NCI-H82 treated with DMSO at 0.1 percent for 48 hours (cell line): ENCODE measurements around the gene FZD8.

Experiments used
- DNase-seq: peaks from one replicate; lab custom pipeline; 2025; ENCODE audit not compliant: unreplicated experiment; lab: John Stamatoyannopoulos, UW

The FZD8 gene

DNA sequence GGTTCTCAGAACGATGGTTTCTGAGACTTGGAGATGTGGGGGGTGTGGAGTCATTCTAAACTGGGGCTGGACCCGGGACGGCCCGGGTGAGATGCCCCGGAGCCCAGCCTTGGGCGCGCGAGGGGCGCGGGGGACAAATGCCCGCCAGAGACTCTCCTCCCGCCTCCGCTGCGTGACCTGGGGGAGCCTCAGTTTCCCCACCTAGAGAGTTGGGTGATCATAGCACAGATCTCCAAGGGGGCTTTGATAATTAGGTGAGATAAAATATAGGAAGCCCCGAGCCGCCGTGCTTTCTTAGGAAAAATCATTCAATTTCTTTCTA is 658 bp upstream of the FZD8 start:
- DNase-seq, result no peak

DNA sequence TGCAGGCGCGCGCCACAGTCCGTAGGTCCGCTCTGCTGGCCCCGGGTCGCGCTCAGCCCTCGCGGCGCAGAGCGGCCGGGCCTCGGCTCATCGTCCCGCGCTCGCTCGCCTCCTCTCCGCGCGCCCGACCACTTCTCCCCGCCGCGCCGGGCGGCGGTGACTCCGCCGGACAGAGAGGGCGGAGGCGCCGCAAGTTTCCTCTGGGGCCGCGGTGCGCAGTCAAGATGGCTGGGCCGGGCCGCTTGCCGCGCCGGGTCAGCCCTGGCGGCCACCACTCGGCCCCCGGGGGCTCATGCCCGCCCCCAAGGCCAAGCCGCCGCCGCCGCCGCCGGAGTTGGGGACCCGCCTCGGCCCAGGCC is 441 bp downstream of the FZD8 start:
- DNase-seq, result no peak

DNA sequence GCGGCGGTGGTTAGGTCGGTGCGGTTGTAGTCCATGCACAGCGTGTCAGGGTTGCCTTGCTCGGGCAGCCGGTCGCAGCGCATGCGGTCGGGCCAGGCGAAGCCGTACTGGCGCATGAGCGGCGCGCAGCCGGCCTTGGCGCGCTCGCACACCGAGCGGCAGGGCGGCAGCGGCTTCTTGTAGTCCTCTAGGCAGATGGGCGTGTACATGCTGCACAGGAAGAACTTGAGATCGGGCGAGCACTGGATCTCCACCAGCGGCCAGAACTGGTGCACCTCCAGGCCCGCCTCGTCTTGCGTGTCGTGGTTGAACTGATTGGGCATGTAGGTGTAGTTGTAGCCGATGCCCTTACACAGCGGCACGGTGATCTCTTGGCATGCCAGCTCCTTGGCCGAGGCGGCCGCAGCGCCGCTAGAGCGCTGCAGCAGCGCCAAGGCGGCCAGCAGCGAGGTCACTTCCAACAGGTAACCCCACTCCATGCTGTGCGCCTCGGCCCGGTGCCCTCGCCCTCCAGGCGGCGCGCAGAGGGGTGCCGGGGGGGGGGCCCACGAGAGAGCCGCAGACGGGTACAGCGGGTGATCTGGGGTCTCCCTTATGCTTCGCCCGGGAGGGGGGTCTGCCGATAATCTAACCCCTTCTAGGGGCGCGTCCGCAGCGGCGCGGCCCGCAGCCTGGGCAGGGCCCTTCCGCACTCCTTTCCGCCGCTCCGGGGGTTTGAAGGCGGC is 983 bp downstream of the FZD8 start:
- peak; percentile 2 for DNase-seq

DNA sequence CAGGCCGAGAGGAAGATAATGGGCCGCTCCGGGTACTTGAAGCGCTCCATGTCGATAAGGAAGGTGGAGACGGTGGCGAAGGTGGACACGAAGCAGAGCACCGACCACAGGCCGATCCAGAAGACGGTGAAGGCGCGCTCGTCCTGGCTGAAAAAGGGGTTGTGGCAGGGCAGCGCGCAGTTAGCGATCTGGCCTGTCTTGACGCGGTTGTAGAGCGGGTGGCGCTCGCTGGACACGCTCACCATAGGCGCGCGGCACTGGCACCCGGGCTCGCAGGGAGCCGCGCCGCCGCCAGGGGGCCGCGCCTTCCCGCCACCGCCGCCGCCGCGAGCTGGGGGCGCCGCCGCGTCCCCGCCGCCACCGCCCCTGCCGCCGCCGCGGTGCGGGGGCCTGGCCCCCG is 1.6 kb downstream of the FZD8 start:
- no peak for DNase-seq

DNA sequence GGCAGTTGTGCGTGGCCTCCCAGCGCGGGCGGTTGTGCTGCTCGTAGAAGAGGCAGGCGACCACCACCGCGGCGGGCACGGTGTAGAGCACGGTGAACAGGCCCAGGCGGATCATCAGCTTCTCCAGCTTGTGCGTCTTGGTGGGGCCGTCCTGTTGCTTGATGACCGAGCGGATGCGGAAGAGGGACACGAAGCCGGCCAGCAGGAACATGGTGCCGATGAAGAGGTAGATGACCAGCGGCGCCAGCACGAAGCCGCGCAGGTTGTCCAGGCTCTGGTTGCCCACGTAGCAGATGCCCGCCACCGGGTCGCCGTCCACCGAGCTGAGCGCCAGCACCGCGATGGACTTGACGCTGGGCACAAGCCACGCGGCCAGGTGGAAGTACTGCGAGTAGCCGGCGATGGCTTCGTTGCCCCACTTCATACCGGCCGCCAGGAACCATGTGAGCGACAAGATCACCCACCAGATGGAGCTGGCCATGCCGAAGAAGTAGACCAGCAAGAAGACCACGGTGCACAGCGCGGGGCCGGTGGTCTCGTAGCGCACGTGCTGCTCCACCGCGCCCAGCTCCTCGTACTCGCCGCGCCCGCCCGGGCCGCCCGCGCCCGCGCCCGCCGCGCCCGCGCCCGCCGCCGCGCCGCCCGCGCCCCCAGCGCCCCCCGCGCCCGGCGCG is 2.2 kb downstream of the FZD8 start:
- no peak for DNase-seq

DNA sequence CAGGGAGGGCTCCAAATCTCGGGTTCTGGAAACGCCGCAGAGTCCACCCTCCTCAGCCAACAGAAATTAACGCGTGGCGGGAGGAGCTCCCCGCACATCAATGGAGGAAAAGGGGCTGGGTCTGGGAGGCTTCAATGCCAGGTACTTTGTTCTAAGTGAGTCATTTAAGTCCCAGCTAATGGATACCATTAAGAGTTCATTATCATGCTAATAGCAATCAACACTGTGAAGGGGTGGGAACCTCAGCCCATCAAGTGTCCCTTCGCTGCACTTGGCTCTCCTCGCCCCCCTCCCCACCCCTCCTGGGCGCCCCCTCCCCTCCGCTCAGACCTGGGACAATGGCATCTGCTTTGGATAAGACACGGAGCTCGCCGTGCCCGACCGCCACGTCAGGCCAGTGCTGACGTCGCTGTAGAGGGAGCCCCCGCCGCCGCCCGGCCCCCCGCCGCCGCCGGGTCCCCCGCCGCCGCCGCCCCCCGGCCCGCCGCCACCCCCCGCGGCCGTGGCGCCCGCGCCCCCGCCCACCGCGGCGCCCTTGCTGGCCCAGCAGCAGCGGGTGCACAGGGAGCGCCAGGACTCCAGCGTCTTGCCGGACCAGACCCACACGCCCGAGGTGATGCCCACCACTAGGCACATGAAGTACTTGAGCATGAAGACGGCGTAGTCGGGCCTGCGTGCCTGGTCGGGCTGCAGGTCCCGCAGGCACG is 2.9 kb downstream of the FZD8 start:
- DNase-seq, result no peak

DNA sequence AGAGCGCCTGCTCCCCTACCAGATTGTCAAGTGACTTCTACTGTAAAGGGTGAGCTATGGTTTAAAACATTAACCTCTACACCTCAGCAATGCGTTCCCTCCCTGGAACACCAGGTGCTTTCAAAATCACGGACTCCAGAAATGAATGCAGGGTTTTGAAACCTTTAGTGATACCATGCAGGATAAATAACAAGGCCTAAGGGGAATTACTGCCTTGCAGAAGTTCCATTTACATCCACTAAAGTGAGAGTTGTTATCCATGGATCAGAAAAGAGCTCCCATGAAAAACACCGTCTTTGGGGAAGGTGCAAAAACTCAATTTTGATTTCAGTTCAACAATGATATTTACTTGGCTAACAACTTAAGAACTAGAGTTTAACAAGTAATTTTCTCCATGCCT is 4.0 kb downstream of the FZD8 start:
- no peak for DNase-seq

DNA sequence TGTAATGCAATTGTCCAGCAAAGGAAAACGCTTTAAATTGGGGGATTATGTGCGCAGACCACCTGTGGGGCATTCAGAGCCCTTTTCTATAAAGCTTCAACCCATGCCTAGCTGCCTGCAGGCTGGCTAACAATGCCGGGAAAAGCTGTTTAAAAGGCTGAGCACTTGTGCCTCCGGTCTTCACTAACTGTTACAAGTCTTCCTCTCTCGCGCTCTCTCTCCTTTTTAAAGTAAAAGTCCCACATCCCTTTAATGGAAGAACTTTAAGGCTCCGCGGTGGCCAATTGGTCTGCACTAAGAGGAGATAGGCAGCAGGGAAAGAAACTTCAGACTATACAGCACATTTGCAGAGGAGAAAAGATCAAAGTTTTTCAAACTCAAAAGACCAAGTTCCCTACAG is 4.6 kb downstream of the FZD8 start:
- no peak for DNase-seq

DNA sequence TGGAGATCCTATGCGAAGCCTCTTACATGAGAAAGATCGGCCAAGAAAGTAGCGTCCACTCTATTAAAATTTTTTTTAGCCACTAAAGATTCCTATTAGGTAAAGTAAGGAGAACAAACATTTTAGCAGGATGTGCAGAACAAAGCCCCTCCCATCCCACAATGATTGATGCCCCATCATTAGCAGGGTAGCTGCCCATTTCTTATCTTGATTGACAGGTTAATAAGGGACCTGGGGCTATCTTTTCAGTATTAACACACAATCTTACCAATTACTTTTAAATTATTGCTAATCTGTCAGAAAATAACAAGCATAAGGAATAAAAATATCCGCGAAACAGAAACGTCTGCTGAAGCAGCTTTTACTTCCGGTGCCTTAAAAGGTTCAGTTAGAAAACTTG is 5.1 kb downstream of the FZD8 start:
- no peak for DNase-seq

DNA sequence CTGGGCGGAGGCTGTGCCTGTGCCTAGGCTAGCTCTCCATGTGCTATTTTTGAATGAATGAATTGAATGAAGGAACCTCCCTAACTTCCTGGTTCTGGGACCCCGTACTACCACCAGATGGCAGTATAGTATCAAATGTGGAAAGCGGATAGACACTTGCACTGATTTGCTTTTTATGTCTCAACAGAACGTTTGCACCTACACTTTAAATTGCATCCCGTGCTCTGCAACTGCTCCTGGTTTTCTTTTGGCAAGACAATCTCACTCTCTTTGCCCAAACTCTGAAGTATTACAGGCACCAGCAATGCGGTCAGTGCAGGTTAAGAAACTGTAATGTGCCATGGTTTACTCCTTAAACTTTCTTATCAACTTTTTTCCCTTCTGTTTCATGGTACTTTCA is 6.5 kb downstream of the FZD8 start:
- DNase-seq, result peak; percentile 47

DNA sequence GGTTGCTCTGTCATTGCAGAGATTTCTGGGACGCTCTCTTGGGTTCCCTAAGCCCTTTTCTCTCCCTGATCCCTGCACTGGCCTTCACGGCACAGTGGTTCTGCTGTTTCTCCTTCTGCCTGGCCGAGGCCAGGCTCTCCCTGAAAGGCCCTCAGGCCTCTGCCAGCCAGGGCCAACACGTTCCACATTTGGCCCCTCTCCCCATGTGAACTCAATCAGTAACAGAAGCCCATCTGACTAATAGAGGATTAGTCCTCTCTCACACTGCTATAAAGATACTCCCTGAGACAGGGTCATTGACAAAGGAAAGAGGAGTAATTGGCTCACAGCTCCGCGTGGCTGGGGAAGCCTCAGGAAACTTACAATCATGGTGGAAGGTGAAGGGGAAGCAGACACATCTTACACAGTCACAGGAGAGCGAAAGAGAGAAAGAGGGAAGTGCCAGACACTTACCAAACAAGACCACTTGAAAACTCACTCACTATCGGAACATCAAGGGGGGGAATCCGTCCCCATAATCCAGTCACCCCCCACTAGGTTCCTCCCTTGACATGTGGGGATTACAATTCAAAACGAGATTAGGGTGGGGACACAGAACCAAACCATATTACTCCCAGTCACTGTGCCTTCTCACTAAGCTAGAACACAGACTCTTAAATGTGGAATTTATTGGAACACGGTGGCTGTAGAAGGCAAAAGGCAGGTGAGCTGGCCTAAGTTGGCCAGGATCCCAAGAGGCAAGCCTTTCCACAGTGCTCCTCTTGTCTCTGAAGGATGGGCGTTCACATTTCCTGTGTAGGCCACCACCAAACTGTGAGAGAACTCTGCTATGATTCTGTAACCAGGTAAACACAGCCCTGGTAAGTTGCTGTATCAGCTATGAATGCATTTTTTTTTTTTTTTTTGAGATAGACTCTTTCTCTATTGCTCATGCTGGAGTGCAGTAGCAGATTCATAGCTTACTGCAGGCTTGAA is 8.8 kb downstream of the FZD8 start:
- DNase-seq, result peak; percentile 84

DNA sequence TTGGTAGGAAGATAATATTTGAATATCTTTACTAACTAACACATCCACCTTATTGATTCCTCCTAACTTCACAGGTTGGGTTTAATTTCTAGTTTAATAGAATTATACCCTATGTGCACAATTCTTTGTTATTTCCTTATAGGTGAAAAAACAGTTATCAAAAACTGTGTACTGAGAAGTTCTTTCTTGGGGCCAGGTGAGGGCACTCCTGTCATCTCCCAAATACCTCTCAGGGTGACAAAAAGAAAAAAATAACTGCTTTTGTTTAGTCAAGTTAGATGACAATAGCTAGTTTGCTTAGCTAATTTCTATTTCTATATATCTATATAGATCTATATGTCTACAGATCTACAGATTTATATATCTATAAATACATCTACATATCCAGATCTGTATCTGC is 10.1 kb downstream of the FZD8 start:
- DNase-seq, result no peak

DNA sequence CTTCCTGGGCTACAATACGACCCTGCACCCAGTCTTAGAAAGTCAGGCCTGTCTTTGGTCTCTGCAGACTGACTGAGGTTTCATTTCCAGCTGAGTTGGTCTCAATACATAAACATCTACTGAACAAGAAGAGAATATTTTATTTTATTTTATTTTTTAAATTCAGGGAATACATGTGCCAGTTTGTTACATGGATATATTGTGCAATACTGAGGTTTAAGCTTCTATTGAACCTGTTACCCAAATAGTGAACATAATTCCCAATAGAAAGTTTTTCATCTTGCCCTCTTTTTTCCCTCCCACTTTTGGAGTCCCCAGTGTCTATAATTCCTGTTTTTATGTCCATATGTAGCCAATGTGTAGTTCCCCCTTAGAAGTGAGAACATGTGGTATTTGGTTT is 10.7 kb downstream of the FZD8 start:
- no peak for DNase-seq

DNA sequence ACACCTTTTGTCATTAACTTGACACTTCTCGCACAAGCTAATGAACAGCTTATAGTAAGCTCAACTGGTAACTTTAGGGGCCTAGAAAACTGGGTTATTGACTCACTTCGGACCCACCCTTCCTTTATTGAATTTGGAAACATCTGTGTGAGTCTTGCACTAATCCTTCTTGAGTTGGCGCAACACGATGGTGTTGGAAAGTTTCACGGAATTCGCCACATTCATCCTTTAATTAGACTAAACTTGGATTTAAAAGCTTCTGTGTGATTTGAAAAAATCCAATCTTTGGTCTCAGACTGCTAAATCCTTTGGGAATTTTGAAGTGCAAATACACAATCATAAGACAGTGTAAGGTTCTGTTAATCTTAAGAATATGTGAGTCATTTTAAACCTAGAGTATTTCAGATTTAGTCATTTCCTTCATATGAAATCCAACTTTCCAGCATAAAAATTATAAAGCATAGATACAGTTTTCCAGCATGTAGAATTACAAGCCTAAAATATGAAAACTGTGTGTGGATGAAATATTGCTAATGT is 15.1 kb downstream of the FZD8 start:
- DNase-seq, result peak; percentile 80

DNA sequence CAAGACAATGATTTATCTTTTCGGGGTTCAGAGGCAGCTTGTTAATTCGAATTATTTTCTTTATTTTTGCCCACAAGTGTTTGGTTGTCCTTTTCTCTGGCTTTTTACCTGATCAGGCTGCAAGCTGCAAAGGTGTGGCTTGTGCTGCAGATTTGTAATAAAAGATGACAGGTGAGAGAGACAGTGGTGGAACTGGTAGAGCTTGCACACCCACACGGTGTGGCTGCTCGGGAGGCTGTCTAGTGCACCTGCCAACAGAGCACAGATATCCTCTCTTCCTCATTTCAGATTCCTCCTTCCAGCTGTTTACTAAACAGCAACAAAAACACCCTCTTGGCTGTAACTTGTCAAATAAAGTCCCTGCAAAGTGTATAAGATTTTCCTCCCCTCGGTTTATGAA is 27.8 kb downstream of the FZD8 start:
- no peak for DNase-seq

DNA sequence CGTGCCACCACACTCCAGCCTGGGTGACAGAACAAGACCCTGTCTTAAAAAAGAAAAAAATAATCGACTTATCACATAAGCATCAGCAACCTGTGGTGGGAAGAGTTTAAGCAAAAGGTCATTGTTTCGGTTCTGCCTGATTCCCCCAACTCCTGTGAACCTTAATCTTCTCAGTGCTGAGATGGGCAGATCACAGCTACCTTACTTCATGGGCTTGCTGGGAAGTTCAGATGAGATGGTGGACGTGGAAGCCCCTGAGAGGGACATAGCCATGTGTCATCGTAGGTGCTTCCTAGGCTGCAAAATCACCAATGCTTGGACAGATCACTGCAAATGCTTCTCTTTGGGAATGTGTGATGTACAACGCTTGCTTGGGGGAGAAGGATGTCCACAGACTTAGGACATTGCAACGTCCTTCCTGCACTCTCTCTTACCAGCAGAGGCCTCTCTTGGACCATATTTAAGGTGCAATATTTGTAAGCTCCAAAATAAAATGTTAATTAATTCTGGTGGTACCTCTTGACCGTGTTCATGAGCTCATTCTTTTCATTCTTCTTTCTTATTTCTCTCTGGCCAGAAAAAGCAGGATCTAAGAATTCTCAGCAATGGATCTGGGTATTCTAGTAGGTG is 28.4 kb downstream of the FZD8 start:
- no peak for DNase-seq

DNA sequence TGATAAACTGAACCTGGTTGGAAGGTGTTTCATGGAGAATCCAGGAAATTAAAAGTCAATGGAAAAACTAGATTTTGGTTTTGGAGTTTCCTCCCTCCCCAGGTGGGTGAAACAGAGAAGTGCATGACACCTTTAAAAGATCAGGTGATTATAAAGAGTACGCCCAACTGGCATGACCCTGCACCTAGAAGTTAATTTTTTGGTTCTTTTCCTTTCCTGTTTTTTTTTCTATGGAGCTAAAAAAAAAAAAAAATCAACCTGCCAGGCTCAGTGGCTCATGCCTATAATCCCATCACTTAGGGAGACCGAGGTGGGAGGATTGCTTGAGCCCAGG is 29.0 kb downstream of the FZD8 start:
- no peak for DNase-seq

DNA sequence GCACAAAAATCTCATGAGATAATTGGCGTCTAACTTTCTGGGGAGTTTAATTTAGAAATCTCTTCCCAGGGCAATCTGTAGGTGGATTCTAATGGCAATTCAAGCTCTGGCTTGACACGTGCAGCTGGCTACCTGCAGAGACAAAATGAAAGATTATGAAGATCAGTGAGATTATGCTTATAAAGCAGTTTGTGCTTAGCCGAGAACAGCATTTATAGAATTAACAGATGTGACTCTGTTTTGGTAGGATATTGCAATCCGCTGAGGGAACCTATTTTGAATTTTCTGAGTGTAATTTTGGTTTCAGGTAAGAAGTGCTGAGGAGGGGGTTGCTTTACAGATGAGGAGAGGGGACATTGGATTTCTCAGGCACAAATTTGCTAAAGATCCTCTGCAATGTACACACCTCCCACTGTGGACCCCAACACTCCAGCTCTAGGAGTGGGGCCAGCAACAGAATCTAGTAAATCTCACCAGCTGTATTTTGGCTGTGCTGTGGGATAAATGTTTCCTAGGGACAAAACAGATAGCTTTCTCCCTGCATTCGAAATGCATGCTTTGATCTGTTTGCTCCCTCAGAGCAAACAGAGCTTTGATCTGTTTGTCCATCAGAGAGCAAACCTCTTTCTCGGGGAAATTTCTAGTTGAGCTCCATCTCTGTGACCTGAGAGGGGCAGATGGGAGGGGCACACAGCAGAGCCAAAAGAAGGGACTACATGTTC is 29.6 kb downstream of the FZD8 start:
- DNase-seq, result peak; percentile 15

DNA sequence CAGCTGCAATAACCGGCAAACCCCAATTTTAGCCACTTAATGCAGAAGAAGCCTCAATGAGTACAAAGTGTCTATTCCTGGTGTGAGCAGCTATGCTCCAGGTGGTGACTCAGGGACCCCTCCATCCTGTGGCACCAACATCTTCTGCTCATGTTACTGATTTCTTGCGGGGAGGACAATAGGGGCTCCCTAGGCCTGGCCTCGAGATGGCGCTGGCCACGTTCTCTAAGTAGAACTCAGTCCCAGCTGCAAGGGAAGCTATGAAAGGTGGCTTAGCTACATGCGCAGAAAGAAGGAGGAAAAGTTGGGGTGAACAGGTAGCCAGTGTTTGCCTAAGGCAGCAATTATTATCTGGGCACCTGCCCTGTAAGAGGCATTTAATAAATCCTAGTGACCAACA is 30.3 kb downstream of the FZD8 start:
- DNase-seq, result no peak

DNA sequence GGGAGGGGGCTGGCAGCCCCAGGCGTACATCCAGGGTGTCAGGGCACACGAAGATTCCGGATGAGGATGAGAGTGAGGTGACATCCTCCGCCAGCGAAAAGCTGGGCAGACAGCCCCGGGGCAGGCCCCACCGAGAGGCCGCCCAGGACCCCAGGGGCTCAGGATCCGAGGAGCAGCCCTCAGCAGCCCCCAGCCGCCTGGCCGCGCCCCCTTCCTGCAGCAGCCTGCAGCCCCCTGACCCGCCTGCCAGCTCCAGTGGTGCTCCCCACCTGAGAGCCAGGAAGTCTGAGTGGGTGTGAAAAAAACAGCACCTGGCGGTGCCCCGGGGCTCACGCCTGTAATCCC is 33.8 kb downstream of the FZD8 start:
- no peak for DNase-seq
